Heart left ventricle (tissue), 13 donors: ENCODE data around the gene PYGM.

Source experiments
- CTCF ChIP-seq, 12 donors: fragments of 200-600 bp; sonication (generic) in 4 of 12; IDR thresholded peaks; one replicate each; pipeline versions ENCODE4 v1.5.0 to v1.8.0; 2018 to 2022; ENCODE audit warnings: antibody characterized with exemption in 12 of 12, mild to moderate bottlenecking in 5 of 12
- POLR2A ChIP-seq, 2 donors: fragments of 450-650 bp; IDR thresholded peaks; one replicate each; pipeline ENCODE4 v1.6.1; 2017; ENCODE audit warnings: antibody characterized with exemption in 2 of 2, mild to moderate bottlenecking in 2 of 2, moderate library complexity in 2 of 2
- donor health status: ischemic (EF 13 %, LVEDD 7.1; RV severe dilation, severe dysfunction).
- donor health status: DM: no; HTN: yes; CAD: no.
- donor health status: DM: no; HTN: no; CAD: no.
- donor health status: ischemic (EF 25% LVEDD 6.9; RV normal size, moderate dysfunction).
- donor health status: ischemic (EF 25% LVEDD 5.7; RV mildly dilated, moderate dysfunction).
- donor health status: ischemic (EF 35%, LVEDD 5.7; RV mildly dilated, moderate dysfunction).
- donor health status: nonischemic (EF 11% LVEDD 7.7; RV severe dilation, severe dysfunction).
- donor health status: DM: yes; HTN: yes; CAD: no.
- donor health status: PGD.
- donor health status: ischemic (EF 29% LVEDD 5.4; RV normal size, mild dysfunction).
- donor health status: nonischemic (EF 23%, LVEDD 6.1; RV moderate dilation, normal function).

- TF ChIP-seq CTCF (IDR thresholded peaks at IDR 0.05) = no peak
- no peak for TF ChIP-seq POLR2A (IDR thresholded peaks at IDR 0.05)
These were observed 3.8 kb upstream of the PYGM start for GRCh38 chr11:64763526-64764039.
